ENCODE measurements around the gene PKP3. TPM values are rescaled to one million over a fixed set of nuclear protein-coding genes. Genes with fewer than 3 reads are reported as not detected.

PKP3 gene
- total RNA-seq, 4 donors from 2014 or later = 612 to 880 (median 754) TPM

- no peak overlapping the region for H3K4me3 ChIP-seq (ENCODE audit: low read depth, poor library complexity, severe bottlenecking)
- no peak for DNase-seq (ENCODE audit: low spot score in 2 of 2)
- TF ChIP-seq CTCF (IDR thresholded peaks at IDR 0.05) = no peak
- no peak for TF ChIP-seq POLR2A (IDR thresholded peaks at IDR 0.05)
- intact Hi-C loops (cut with DNase I; ENCODE audit: low total_unique reads) = loop anchor here (5.0 kb wide), 1 partner anchor 176 kb away; a partner anchor contains a TSS
- WGBS, 2 donors = 73 to 80% methylated on average over 34 to 40 of the region's 41 CpGs
Observed at GRCh38 chr11:372809-373715, 20.9 kb upstream of the PKP3 start.

- WGBS, 2 donors = 73 to 86% methylated on average over 23 of the region's 23 CpGs
- intact Hi-C loops (cut with DNase I; ENCODE audit: low total_unique reads) = loop anchor here (5.0 kb wide), 1 partner anchor 177 kb away; a partner anchor contains a TSS
- TF ChIP-seq POLR2A (IDR thresholded peaks at IDR 0.05) (no peak), CTCF (IDR thresholded peaks at IDR 0.05) (no peak)
- no peak for DNase-seq (ENCODE audit: low spot score in 2 of 2)
- H3K4me3 ChIP-seq (ENCODE audit: low read depth, poor library complexity, severe bottlenecking) = no peak overlapping the region
Observed at GRCh38 chr11:373716-374551, 20.1 kb upstream of the PKP3 start.

GRCh38 chr11:375065-376025 is 18.7 kb upstream of the PKP3 start:
- no peak for DNase-seq (ENCODE audit: low spot score in 2 of 2)
- TF ChIP-seq POLR2A (IDR thresholded peaks at IDR 0.05) (no peak), CTCF (IDR thresholded peaks at IDR 0.05) (no peak)
- intact Hi-C loops (cut with DNase I; ENCODE audit: low total_unique reads) = no loop called here
- 86 to 92% methylated on average over 36 to 41 of the region's 41 CpGs for WGBS, 2 donors
- H3K4me3 ChIP-seq (ENCODE audit: low read depth, poor library complexity, severe bottlenecking) = no peak overlapping the region

GRCh38 chr11:376531-377173 is 17.4 kb upstream of the PKP3 start:
- no peak overlapping the region for H3K4me3 ChIP-seq (ENCODE audit: low read depth, poor library complexity, severe bottlenecking)
- intact Hi-C loops (cut with DNase I; ENCODE audit: low total_unique reads) = no loop called here
- TF ChIP-seq CTCF (IDR thresholded peaks at IDR 0.05) (no peak), POLR2A (IDR thresholded peaks at IDR 0.05) (no peak)
- WGBS, 2 donors = 94% methylated on average over 32 to 63 of the region's 70 CpGs
- DNase-seq (ENCODE audit: low spot score in 2 of 2) = no peak

Measured in lower leg skin (tissue), 4 donors.